HEK293 (cell line): ENCODE measurements around the gene DVL1.

Experiments used
- SETDB1 ChIP-seq: IDR thresholded peaks from one replicate; pipeline ENCODE4 v1.6.1; 2017; ENCODE audit warnings: mild to moderate bottlenecking, low read length, moderate library complexity, mixed read lengths; ENCODE audit not compliant: insufficient read length
- ZBTB10 ChIP-seq: fragments of 450-650 bp; formaldehyde crosslinking; IDR thresholded peaks from 2 replicates; pipeline ENCODE4 v1.5.1; 2016; ENCODE audit warnings: missing biosample characterization, missing genetic modification characterization
- ZNF473 ChIP-seq: fragments of 450-650 bp; formaldehyde crosslinking; IDR thresholded peaks from 2 replicates; pipeline ENCODE4 v1.5.1; 2017; ENCODE audit warnings: missing biosample characterization, missing genetic modification characterization

- TF ChIP-seq ZBTB10 (tag by site-specific recombination) (no peak), ZNF473 (tag by site-specific recombination) (no peak), SETDB1 (no peak)
Observed at GRCh38 chr1:1308756-1309250, 40.4 kb downstream of the DVL1 start.
